Endothelial cell of hepatic sinusoid (primary cell): Measurements from ENCODE around the gene LCE2A.
"Not testable (repeated sequence)": the region's sequence is repeated elsewhere in the genome, so short reads cannot be mapped to it uniquely, and the experiment has no call there.

Experiments
- in situ Hi-C: cut with HindIII; loops from 2 replicates; pipeline ENCODE4 v1.10.0; 2017; ENCODE audit warnings: low sequenced_read_pairs

Gene LCE2A

GRCh38 chr1:152697701-152698600, at the start of gene LCE2A:
Gene LCE2A (plus strand): TSS chr1:152698345. CDS start chr1:152698902, 557 bp downstream.
- in situ Hi-C loops: loop anchor here (5.0 kb wide), 1 partner anchor 69 kb away; no protein-coding TSS in a partner anchor

- in situ Hi-C loops: no loop called here
These were observed 44.0 kb upstream of the LCE2A start for GRCh38 chr1:152654110-152654509.

GRCh38 chr1:152656459-152656858, 41.7 kb upstream of the LCE2A start:
- in situ Hi-C loops: no loop called here

- in situ Hi-C loops: no loop called here
These were observed 40.5 kb upstream of the LCE2A start for GRCh38 chr1:152657677-152658076.

GRCh38 chr1:152658649-152659048, 39.5 kb upstream of the LCE2A start:
- in situ Hi-C loops: no loop called here

- in situ Hi-C loops: no loop called here
These were observed 35.0 kb upstream of the LCE2A start, which contains the start of gene LCE2D for GRCh38 chr1:152663098-152663497. Gene LCE2D (plus strand): TSS chr1:152663380. CDS start chr1:152664106, 726 bp downstream.

GRCh38 chr1:152666171-152666570, 32.0 kb upstream of the LCE2A start:
- in situ Hi-C loops: not testable (repeated sequence)

GRCh38 chr1:152667648-152668047, 30.5 kb upstream of the LCE2A start:
- in situ Hi-C loops: no loop called here

GRCh38 chr1:152673016-152673415, 25.1 kb upstream of the LCE2A start:
- in situ Hi-C loops: no loop called here

GRCh38 chr1:152674983-152675382, 23.2 kb upstream of the LCE2A start, which contains the start of gene LCE2C:
Gene LCE2C (plus strand): TSS chr1:152675279. CDS start chr1:152676016, 737 bp downstream.
- in situ Hi-C loops: not testable (repeated sequence)

GRCh38 chr1:152679459-152679858, 18.7 kb upstream of the LCE2A start:
- in situ Hi-C loops: no loop called here

GRCh38 chr1:152681616-152682015, 16.5 kb upstream of the LCE2A start:
- in situ Hi-C loops: no loop called here

- in situ Hi-C loops: no loop called here
These were observed 14.3 kb upstream of the LCE2A start for GRCh38 chr1:152683846-152684245.

- in situ Hi-C loops: not testable (repeated sequence)
These were observed 12.3 kb upstream of the LCE2A start, which contains the start of gene LCE2B for GRCh38 chr1:152685823-152686222. Gene LCE2B (plus strand): TSS chr1:152686123. CDS start chr1:152686844, 721 bp downstream.

- in situ Hi-C loops: loop anchor here (5.0 kb wide), 1 partner anchor 68 kb away; no protein-coding TSS in a partner anchor
These were observed 1.6 kb downstream of the LCE2A start for GRCh38 chr1:152699746-152700145.

GRCh38 chr1:152707860-152708259, 9.7 kb downstream of the LCE2A start, which contains the start of gene LCE4A:
Gene LCE4A (plus strand): TSS chr1:152708160. CDS start chr1:152709076, 916 bp downstream.
- in situ Hi-C loops: no loop called here

GRCh38 chr1:152718238-152718637, 20.1 kb downstream of the LCE2A start:
- in situ Hi-C loops: no loop called here

GRCh38 chr1:152725261-152725660, 27.1 kb downstream of the LCE2A start:
- in situ Hi-C loops: no loop called here

GRCh38 chr1:152728986-152729385, 30.8 kb downstream of the LCE2A start:
- in situ Hi-C loops: no loop called here

GRCh38 chr1:152735648-152736047, 37.5 kb downstream of the LCE2A start:
- in situ Hi-C loops: no loop called here

- in situ Hi-C loops: no loop called here
These were observed 39.9 kb downstream of the LCE2A start for GRCh38 chr1:152737997-152738396.

- in situ Hi-C loops: no loop called here
These were observed 41.7 kb downstream of the LCE2A start for GRCh38 chr1:152739841-152740240.
